Stomach (tissue), 4 donors: ENCODE measurements around the gene NUP62.

ENCODE experiments used
- EP300 ChIP-seq: sonication (generic); formaldehyde crosslinking; IDR thresholded peaks from one replicate; pipeline ENCODE4 v1.6.1; 2017; ENCODE audit warnings: antibody characterized with exemption
- POLR2A ChIP-seq, 4 donors: fragments of 450-650 bp; IDR thresholded peaks; one replicate each; pipeline ENCODE4 v1.6.1; 2016; ENCODE audit warnings: antibody characterized with exemption in 4 of 4, control low read depth in 2 of 4, mild to moderate bottlenecking in 1 of 4, moderate library complexity in 1 of 4
- TF ChIP-seq, protein P1 (sequence below), 7 experiments: fragments of 450-650 bp in 4 of 7; fragments of 200-600 bp in 3 of 7; sonication (generic) in 3 of 7; IDR thresholded peaks; one replicate each; pipeline ENCODE4 v1.5.1; 2016 to 2019; ENCODE audit warnings: antibody characterized with exemption in 7 of 7, control low read depth in 2 of 7, mild to moderate bottlenecking in 1 of 7

DNA sequence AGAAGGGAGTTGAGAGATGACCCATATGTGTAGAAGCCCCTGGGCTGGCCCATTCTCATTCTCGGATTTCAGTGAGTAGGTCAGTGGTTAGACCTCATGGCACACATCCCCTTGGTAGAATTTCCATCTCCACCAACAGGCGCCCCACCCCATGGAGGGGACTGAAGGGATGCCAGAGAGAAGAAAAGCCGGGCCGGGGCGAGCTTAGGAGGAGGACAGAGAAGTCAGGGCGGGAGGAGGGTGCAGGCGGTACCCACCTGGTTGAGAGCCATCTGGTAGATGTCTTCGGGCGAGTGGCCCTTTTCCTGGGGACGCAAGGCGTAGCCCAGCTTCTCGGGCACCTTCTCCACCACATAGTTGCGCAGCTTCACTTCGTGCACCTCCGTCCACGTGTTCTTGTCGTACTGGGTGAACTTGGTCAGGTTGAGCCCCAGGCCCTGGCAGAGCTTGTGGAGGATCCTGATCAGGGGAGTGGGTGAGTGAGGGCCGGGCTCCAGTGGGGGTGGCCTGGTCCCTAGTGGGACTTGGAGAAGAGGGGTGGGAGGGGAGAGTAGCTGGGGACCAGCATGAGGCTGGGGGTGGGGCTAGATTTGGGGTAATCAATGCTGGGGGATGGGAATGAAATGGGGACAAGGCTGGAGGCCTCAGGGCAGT, 35.2 kb downstream of the NUP62 start:
- TF ChIP-seq, protein P1, sequence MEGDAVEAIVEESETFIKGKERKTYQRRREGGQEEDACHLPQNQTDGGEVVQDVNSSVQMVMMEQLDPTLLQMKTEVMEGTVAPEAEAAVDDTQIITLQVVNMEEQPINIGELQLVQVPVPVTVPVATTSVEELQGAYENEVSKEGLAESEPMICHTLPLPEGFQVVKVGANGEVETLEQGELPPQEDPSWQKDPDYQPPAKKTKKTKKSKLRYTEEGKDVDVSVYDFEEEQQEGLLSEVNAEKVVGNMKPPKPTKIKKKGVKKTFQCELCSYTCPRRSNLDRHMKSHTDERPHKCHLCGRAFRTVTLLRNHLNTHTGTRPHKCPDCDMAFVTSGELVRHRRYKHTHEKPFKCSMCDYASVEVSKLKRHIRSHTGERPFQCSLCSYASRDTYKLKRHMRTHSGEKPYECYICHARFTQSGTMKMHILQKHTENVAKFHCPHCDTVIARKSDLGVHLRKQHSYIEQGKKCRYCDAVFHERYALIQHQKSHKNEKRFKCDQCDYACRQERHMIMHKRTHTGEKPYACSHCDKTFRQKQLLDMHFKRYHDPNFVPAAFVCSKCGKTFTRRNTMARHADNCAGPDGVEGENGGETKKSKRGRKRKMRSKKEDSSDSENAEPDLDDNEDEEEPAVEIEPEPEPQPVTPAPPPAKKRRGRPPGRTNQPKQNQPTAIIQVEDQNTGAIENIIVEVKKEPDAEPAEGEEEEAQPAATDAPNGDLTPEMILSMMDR (IDR thresholded peaks at IDR 0.05) = no peak
- no peak for TF ChIP-seq EP300
- TF ChIP-seq POLR2A (IDR thresholded peaks at IDR 0.05) = no peak
